Vagina (tissue), 2 donors: ENCODE data around the gene PNMA1. TPM values are rescaled to one million over a fixed set of nuclear protein-coding genes. Genes with fewer than 3 reads are reported as not detected.

Experiments used
- DNase-seq, 2 donors: peaks; one replicate each; pipeline ENCODE4 v3.0.0-alpha.2; 2017; ENCODE audit errors: extremely low spot score in 2 of 2
- H3K27ac ChIP-seq: fragments of 200-600 bp; sonication (generic); one replicate; pipeline ENCODE4 v1.5.1; 2019
- H3K27me3 ChIP-seq: fragments of 200-600 bp; sonication (generic); one replicate; pipeline ENCODE4 v1.5.1; 2019
- H3K36me3 ChIP-seq, 2 donors: fragments of 200-600 bp; sonication (generic); one replicate each; pipeline ENCODE4 v1.5.1; 2017 to 2019
- H3K4me1 ChIP-seq: fragments of 200-600 bp; sonication (generic); one replicate; pipeline ENCODE4 v1.5.1; 2019
- H3K4me3 ChIP-seq, 2 donors: fragments of 200-600 bp; sonication (generic); 1 replicate in 1 of 2; 2 replicates in 1 of 2; pipeline ENCODE4 v1.5.1; 2016 to 2019
- H3K9me3 ChIP-seq: fragments of 200-600 bp; sonication (generic); one replicate; pipeline ENCODE4 v1.5.1; 2019
- CTCF ChIP-seq, 3 experiments: fragments of 450-650 bp in 2 of 3; fragments of 200-600 bp in 1 of 3; sonication (generic) in 1 of 3; IDR thresholded peaks; one replicate each; pipeline ENCODE4 v1.5.1; 2017 to 2019; ENCODE audit warnings: antibody characterized with exemption in 3 of 3, mild to moderate bottlenecking in 2 of 3, moderate library complexity in 2 of 3
- POLR2A ChIP-seq, 2 donors: fragments of 450-650 bp; IDR thresholded peaks; one replicate each; pipeline ENCODE4 v1.6.1; 2017; ENCODE audit warnings: antibody characterized with exemption in 2 of 2, mild to moderate bottlenecking in 2 of 2, moderate library complexity in 2 of 2
- POLR2AphosphoS5 ChIP-seq, 2 donors: sonication (generic); formaldehyde crosslinking; IDR thresholded peaks; one replicate each; pipeline ENCODE4 v1.9.0; 2017; ENCODE audit warnings: antibody characterized with exemption in 2 of 2, mild to moderate bottlenecking in 2 of 2, low read depth in 1 of 2; ENCODE audit not compliant: insufficient read depth in 1 of 2
- intact Hi-C: fragments of 100-400 bp; cut with DNase I; formaldehyde crosslinking; loops from one replicate; pipeline ENCODE4 v1.15.1; 2023
- total RNA-seq: library from RNA; depleted of rRNA; stranded (reverse); fragments of >200 nt; gene quantifications from one replicate; pipeline ENCODE4 v1.2.3, GENCODE V29; 2016

PNMA1 gene
- total RNA-seq, 1 donor from 2014 or later: 35.4 TPM

GRCh38 chr14:73732006-73732405, 17.8 kb upstream of the PNMA1 start:
- Histone ChIP-seq H3K9me3 (no peaks in the 10 kb centered on the region), H3K27me3 (no peaks in the 10 kb centered on the region), H3K36me3 (peaks cover 0 to 60% of the 10 kb centered on the region in 2 donors), H3K4me1 (peaks cover 17% of the 10 kb centered on the region), H3K4me3 (no peak overlapping the region), H3K27ac (no peak overlapping the region)
- TF ChIP-seq POLR2A (IDR thresholded peaks at IDR 0.05) (no peak), CTCF (IDR thresholded peaks at IDR 0.05) (no peak), POLR2AphosphoS5 (IDR thresholded peaks at IDR 0.05; ENCODE audit: insufficient read depth in 1 of 2, low read depth in 1 of 2) (no peak)
- intact Hi-C loops: no loop called here
- DNase-seq: no peak

DNA sequence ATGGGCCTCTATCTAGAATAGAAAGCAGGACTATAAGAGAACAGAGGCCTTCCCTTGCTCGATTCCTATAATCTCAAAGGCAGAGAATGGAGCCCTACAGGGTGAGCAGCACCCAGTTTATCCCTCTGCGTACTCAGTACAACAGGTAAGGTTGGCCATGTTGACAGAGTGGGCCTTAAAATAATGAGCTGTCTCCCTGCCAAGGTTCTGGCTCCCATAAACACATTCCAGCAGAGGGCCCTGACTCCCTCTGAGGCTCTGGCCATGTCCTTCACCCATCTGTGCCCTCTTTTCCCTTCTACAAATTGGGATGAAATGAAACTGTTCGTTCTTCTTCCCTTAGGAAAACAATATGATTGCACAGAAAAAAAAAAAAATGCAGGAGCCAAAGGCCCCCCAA, 16.9 kb upstream of the PNMA1 start:
- H3K4me1 ChIP-seq: peaks cover 24% of the 10 kb centered on the region
- TF ChIP-seq CTCF (IDR thresholded peaks at IDR 0.05) (no peak), POLR2AphosphoS5 (IDR thresholded peaks at IDR 0.05; ENCODE audit: insufficient read depth in 1 of 2, low read depth in 1 of 2) (no peak), POLR2A (IDR thresholded peaks at IDR 0.05) (no peak)

GRCh38 chr14:73729556-73730265, 15.5 kb upstream of the PNMA1 start:
- intact Hi-C loops: loop anchor here (5.0 kb wide), 3 partner anchors 33 to 98 kb away; a partner anchor contains a TSS
- no peaks in the 10 kb centered on the region for H3K27me3 ChIP-seq
- H3K27ac ChIP-seq: peak overlapping the region; percentile 69
- no peak overlapping the region for H3K4me3 ChIP-seq
- H3K9me3 ChIP-seq: no peaks in the 10 kb centered on the region
- H3K4me1 ChIP-seq: peaks cover 38% of the 10 kb centered on the region
- DNase-seq: peak in 1 of 2 donors; percentile 79
- peaks cover 0 to 63% of the 10 kb centered on the region in 2 donors for H3K36me3 ChIP-seq
- TF ChIP-seq POLR2AphosphoS5 (IDR thresholded peaks at IDR 0.05; ENCODE audit: insufficient read depth in 1 of 2, low read depth in 1 of 2): no peak
- no peak for TF ChIP-seq CTCF (IDR thresholded peaks at IDR 0.05)
- no peak for TF ChIP-seq POLR2A (IDR thresholded peaks at IDR 0.05)

More for the DNA sequence above, 16.9 kb upstream of the PNMA1 start:
- Histone ChIP-seq H3K36me3 (peaks cover 0 to 62% of the 10 kb centered on the region in 2 donors), H3K27me3 (no peaks in the 10 kb centered on the region), H3K27ac (no peak overlapping the region), H3K4me3 (no peak overlapping the region), H3K9me3 (no peaks in the 10 kb centered on the region)
- intact Hi-C loops: no loop called here
- no peak for DNase-seq

DNA sequence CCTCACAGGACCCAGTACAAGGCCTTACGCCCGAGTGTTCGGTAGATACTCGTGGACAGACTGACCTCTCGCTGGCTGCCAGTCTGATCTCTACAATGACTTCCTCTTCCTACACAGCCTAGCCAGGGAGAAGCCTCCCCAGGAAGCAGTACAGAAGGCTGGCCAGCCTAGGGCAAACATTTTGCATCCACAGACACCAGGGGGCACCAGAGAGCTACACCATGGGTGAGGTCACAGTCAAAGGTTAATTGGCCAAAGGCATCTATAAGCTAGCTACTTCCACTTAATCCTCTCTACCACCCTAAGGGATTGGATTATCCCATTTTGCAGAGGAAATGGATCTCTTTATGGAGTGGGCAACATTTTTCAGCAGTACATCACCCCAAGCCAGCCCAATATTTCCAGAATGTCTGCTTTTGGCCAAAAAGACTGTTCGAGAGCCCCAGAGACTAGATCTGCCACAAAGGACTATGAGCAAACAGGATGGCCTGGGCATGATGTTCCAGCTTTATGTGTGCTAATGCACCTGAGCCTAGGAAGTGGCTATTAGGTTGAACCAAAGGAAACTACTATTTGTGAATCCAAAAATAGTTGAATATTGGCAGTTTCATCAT, 14.6 kb upstream of the PNMA1 start:
- Histone ChIP-seq H3K4me3 (no peak overlapping the region), H3K27ac (peak overlapping the region; percentile 69), H3K4me1 (peaks cover 46% of the 10 kb centered on the region), H3K36me3 (peaks cover 0 to 56% of the 10 kb centered on the region in 2 donors), H3K9me3 (no peaks in the 10 kb centered on the region), H3K27me3 (no peaks in the 10 kb centered on the region)
- no peak for TF ChIP-seq POLR2A (IDR thresholded peaks at IDR 0.05)
- peak; percentile 93 to 95 (median 94) for TF ChIP-seq CTCF (IDR thresholded peaks at IDR 0.05)
- peak in 1 of 2 donors; percentile 81 for TF ChIP-seq POLR2AphosphoS5 (IDR thresholded peaks at IDR 0.05; ENCODE audit: insufficient read depth in 1 of 2, low read depth in 1 of 2)
- intact Hi-C loops: loop anchor here (5.0 kb wide), 3 partner anchors 33 to 98 kb away; a partner anchor contains a TSS
- DNase-seq: no peak
